GM19328 (cell line): ENCODE results near the gene TM4SF18.
A peak's percentile ranks its signal among the peaks of the same experiment; 100 is the strongest.

Experiments
- ATAC-seq: cut with Tn5 transposase; IDR thresholded peaks from one replicate; pipeline ENCODE4 v1.9.1; 2021; ENCODE audit warnings: mild to moderate bottlenecking, moderate library complexity; ENCODE audit not compliant: unreplicated experiment

TM4SF18 gene

GRCh38 chr3:149291178-149291577 lies 42.3 kb downstream of the TM4SF18 start:
- ATAC-seq, result no peak

GRCh38 chr3:149288655-149289054 lies 44.8 kb downstream of the TM4SF18 start:
- ATAC-seq, result no peak

- ATAC-seq, result no peak
Observed at GRCh38 chr3:149284034-149284433, 49.4 kb downstream of the TM4SF18 start.

GRCh38 chr3:149283401-149283800 lies 50.0 kb downstream of the TM4SF18 start:
- ATAC-seq, result no peak

- ATAC-seq, result no peak
Observed at GRCh38 chr3:149282836-149283235, 50.6 kb downstream of the TM4SF18 start.

GRCh38 chr3:149282322-149282721 lies 51.1 kb downstream of the TM4SF18 start:
- no peak for ATAC-seq

- ATAC-seq, result peak; percentile 57
Observed at GRCh38 chr3:149280671-149281349, 52.6 kb downstream of the TM4SF18 start.

- no peak for ATAC-seq
Observed at GRCh38 chr3:149278911-149279310, 54.5 kb downstream of the TM4SF18 start.

GRCh38 chr3:149277331-149277813 lies 56.1 kb downstream of the TM4SF18 start:
- peak; percentile 55 for ATAC-seq

- no peak for ATAC-seq
Observed at GRCh38 chr3:149276619-149277018, 56.8 kb downstream of the TM4SF18 start.

- no peak for ATAC-seq
Observed at GRCh38 chr3:149274220-149274619, 59.2 kb downstream of the TM4SF18 start.

GRCh38 chr3:149273096-149273751 lies 60.2 kb downstream of the TM4SF18 start:
- peak; percentile 69 for ATAC-seq

GRCh38 chr3:149271669-149272068 lies 61.8 kb downstream of the TM4SF18 start:
- ATAC-seq, result no peak

GRCh38 chr3:149270180-149270579 lies 63.3 kb downstream of the TM4SF18 start:
- no peak for ATAC-seq

GRCh38 chr3:149269687-149270086 lies 63.7 kb downstream of the TM4SF18 start:
- no peak for ATAC-seq
